Measurements from ENCODE around the gene RUNX1. TPM values are rescaled to one million over a fixed set of nuclear protein-coding genes. Genes with fewer than 3 reads are reported as not detected.

The RUNX1 gene
- total RNA-seq, 1 donor from 2014 or later = 0.47 TPM

- H3K4me1 Mint-ChIP-seq (ENCODE audit: low read depth, unreplicated experiment) = peaks cover 47% of the 10 kb centered on the region
- no peaks in the 10 kb centered on the region for H3K36me3 Mint-ChIP-seq (ENCODE audit: unreplicated experiment)
- H3K9me3 Mint-ChIP-seq (ENCODE audit: unreplicated experiment) = no peaks in the 10 kb centered on the region
- no peak for DNase-seq
- H3K4me3 Mint-ChIP-seq (ENCODE audit: unreplicated experiment) = no peak overlapping the region
- peaks cover 2% of the 10 kb centered on the region for H3K27me3 Mint-ChIP-seq (ENCODE audit: unreplicated experiment)
- no peak for TF ChIP-seq CTCF (IDR thresholded peaks at IDR 0.05; ENCODE audit: partially characterized antibody, unreplicated experiment)
- no peak overlapping the region for H3K27ac Mint-ChIP-seq (ENCODE audit: unreplicated experiment)
Observed at GRCh38 chr21:35044770-35045541, 4.1 kb downstream of the RUNX1 start.

GRCh38 chr21:35044128-35044527, 5.0 kb downstream of the RUNX1 start:
- peaks cover 2% of the 10 kb centered on the region for H3K27me3 Mint-ChIP-seq (ENCODE audit: unreplicated experiment)
- H3K27ac Mint-ChIP-seq (ENCODE audit: unreplicated experiment) = no peak overlapping the region
- H3K4me3 Mint-ChIP-seq (ENCODE audit: unreplicated experiment) = no peak overlapping the region
- TF ChIP-seq CTCF (IDR thresholded peaks at IDR 0.05; ENCODE audit: partially characterized antibody, unreplicated experiment) = no peak
- H3K4me1 Mint-ChIP-seq (ENCODE audit: low read depth, unreplicated experiment) = peaks cover 44% of the 10 kb centered on the region
- H3K9me3 Mint-ChIP-seq (ENCODE audit: unreplicated experiment) = no peaks in the 10 kb centered on the region
- no peaks in the 10 kb centered on the region for H3K36me3 Mint-ChIP-seq (ENCODE audit: unreplicated experiment)
- DNase-seq = no peak

GRCh38 chr21:35043549-35043948, 5.6 kb downstream of the RUNX1 start:
- H3K9me3 Mint-ChIP-seq (ENCODE audit: unreplicated experiment) = no peaks in the 10 kb centered on the region
- DNase-seq = no peak
- no peak overlapping the region for H3K27ac Mint-ChIP-seq (ENCODE audit: unreplicated experiment)
- no peak for TF ChIP-seq CTCF (IDR thresholded peaks at IDR 0.05; ENCODE audit: partially characterized antibody, unreplicated experiment)
- no peak overlapping the region for H3K4me3 Mint-ChIP-seq (ENCODE audit: unreplicated experiment)
- H3K4me1 Mint-ChIP-seq (ENCODE audit: low read depth, unreplicated experiment) = peaks cover 41% of the 10 kb centered on the region
- peaks cover 2% of the 10 kb centered on the region for H3K27me3 Mint-ChIP-seq (ENCODE audit: unreplicated experiment)
- H3K36me3 Mint-ChIP-seq (ENCODE audit: unreplicated experiment) = no peaks in the 10 kb centered on the region

GRCh38 chr21:35042836-35043235, 6.3 kb downstream of the RUNX1 start:
- no peak overlapping the region for H3K4me3 Mint-ChIP-seq (ENCODE audit: unreplicated experiment)
- no peak for DNase-seq
- H3K4me1 Mint-ChIP-seq (ENCODE audit: low read depth, unreplicated experiment) = peaks cover 34% of the 10 kb centered on the region
- TF ChIP-seq CTCF (IDR thresholded peaks at IDR 0.05; ENCODE audit: partially characterized antibody, unreplicated experiment) = no peak
- no peaks in the 10 kb centered on the region for H3K9me3 Mint-ChIP-seq (ENCODE audit: unreplicated experiment)
- peaks cover 2% of the 10 kb centered on the region for H3K27me3 Mint-ChIP-seq (ENCODE audit: unreplicated experiment)
- H3K27ac Mint-ChIP-seq (ENCODE audit: unreplicated experiment) = peak overlapping the region; percentile 0
- no peaks in the 10 kb centered on the region for H3K36me3 Mint-ChIP-seq (ENCODE audit: unreplicated experiment)

- Mint-ChIP-seq H3K27me3 (ENCODE audit: unreplicated experiment) (no peaks in the 10 kb centered on the region), H3K4me1 (ENCODE audit: low read depth, unreplicated experiment) (peaks cover 25% of the 10 kb centered on the region), H3K36me3 (ENCODE audit: unreplicated experiment) (no peaks in the 10 kb centered on the region), H3K27ac (ENCODE audit: unreplicated experiment) (no peak overlapping the region), H3K9me3 (ENCODE audit: unreplicated experiment) (no peaks in the 10 kb centered on the region), H3K4me3 (ENCODE audit: unreplicated experiment) (no peak overlapping the region)
- TF ChIP-seq CTCF (IDR thresholded peaks at IDR 0.05; ENCODE audit: partially characterized antibody, unreplicated experiment) = no peak
- no peak for DNase-seq
Observed at GRCh38 chr21:35041881-35042280, 7.2 kb downstream of the RUNX1 start.

All from glutamatergic neuron (in vitro differentiated cells).